Measurements from ENCODE around the gene NT5M.

Gene NT5M

DNA sequence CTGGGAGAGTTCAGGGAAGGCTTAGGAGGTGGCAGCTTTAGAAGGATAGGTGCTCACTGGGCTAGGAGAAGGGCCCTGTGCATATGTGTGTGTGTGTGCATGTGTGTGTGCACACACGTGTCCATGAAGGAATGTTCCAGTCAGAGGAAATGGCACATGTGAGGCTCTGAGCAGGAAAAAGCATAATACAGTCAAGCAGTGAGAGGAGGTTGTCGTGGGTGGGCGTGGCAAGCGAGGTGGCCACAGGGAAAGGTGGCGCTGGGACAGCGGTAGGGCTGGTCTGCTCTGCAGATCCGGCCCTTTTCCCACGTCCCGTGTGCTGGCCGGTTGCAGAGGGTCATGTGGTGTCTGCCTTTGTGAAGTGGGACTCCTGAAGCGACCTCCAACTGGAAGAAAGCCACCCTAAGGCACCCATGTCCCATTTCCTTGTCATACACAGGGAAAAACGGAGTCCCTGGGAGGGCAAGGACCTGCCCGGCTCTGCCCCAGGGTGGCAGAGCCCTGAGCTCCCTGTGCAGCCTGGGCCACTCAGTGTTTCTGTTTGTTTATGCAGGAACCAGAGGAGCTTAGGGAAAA, 40.1 kb downstream of the NT5M start:
- no peak for TF ChIP-seq Cebpa-rat (IDR thresholded peaks at IDR 0.05)

DNA sequence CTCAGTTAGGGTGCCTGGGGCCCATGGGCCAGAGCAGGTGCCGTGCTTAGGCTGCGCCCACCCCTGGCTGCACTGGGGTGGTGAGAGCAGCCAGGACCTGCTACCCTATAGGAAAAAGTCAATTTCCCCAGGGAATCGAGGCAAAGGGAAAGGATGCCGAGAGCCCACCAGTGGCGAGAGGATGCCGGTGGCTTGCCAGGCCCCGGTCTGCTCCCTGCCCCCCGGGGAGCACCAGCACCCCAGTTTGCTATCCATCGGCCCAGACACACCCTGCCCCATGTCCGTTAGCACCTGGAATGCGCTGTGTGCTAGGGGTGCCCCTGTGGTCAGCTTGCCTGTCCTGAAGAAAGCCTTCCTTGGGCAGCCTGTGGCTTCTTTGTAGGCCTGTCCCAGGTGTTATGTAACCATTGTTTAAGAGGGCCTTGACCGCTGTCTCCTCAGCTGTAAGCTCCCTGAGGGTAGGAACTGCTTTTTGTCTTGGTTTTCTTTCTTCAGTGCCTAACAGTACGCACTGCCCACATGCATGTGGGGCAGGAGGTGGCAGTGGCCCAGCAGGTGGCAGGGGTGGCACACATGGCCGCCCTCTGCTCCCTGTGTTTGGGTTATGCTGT, 40.8 kb downstream of the NT5M start:
- H3K9me3 ChIP-seq = no peaks in the 10 kb centered on the region
- no peaks in the 10 kb centered on the region for H4K20me1 ChIP-seq
- no peaks in the 10 kb centered on the region for H3K27me3 ChIP-seq
- H3K27ac ChIP-seq = no peak overlapping the region
- H3K4me1 ChIP-seq = peaks cover 23% of the 10 kb centered on the region
- no peak overlapping the region for H3K9ac ChIP-seq
- H3K4me3 ChIP-seq = no peak overlapping the region
- no peak for TF ChIP-seq Cebpa-rat (IDR thresholded peaks at IDR 0.05)
- peak overlapping the region; percentile 62 for H3K4me2 ChIP-seq
- no peaks in the 10 kb centered on the region for H3K36me3 ChIP-seq

More for the DNA sequence above, 40.1 kb downstream of the NT5M start:
- Histone ChIP-seq H3K36me3 (no peaks in the 10 kb centered on the region), H3K4me1 (peaks cover 23% of the 10 kb centered on the region), H3K4me3 (no peak overlapping the region), H3K9ac (no peak overlapping the region), H3K27ac (no peak overlapping the region), H3K4me2 (no peak overlapping the region), H3K9me3 (no peaks in the 10 kb centered on the region), H4K20me1 (no peaks in the 10 kb centered on the region), H3K27me3 (no peaks in the 10 kb centered on the region)

DNA sequence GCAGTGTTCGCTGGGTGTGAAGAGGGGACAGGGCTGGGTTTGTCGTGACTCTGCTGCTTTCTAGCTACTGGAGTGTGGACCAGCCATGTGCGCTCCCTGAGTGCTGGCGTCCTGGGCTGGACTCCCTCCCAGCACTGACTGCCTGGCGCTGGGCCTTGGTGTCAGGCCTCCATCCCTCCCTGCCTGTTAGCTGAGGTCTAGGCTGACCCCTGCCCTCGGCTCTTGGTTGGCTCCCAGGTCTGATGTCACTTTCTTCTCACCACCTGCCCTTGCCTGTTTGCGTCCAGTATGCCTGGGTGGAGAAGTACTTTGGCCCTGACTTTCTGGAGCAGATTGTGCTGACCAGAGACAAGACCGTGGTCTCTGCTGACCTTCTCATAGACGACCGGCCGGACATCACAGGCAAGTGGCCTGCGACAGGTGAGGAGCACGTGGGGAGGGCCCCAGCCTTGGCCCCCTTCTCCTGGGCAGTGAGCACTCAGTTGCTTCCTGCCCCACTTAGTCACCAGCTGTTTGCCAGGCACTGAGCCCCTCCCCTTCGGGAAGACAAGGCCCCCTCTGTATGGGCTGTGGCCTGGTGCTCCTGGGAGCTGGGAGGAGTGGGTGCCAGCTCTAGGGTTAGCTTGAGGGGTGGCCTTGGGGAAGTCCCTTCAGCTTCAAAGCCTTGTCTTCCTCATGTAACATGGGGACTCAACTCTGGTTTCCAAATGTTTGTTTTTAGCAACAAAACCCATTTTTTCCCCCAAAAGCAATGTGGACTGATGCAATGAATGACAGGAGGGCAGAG, 41.5 kb downstream of the NT5M start:
- Histone ChIP-seq H3K4me3 (no peak overlapping the region), H4K20me1 (no peaks in the 10 kb centered on the region), H3K4me1 (peaks cover 23% of the 10 kb centered on the region), H3K9me3 (no peaks in the 10 kb centered on the region), H3K27me3 (no peaks in the 10 kb centered on the region), H3K9ac (no peak overlapping the region), H3K27ac (no peak overlapping the region), H3K4me2 (peak overlapping the region; percentile 62), H3K36me3 (no peaks in the 10 kb centered on the region)
- no peak for TF ChIP-seq Cebpa-rat (IDR thresholded peaks at IDR 0.05)

DNA sequence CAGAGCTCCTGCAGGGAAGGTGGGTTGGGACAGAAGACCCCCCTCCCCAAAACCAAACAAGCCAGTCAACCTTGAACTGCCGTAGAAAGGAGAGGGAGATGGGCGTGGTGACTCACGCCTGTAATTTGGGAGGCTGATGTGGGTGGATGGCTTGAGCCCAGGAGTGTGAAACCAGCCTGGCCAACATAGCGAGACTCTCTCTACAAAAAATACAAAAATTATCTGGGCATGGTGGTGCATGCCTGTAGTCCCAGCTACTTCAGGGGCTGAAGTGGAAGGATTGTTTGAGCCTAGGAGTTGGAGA, 42.1 kb downstream of the NT5M start:
- peak overlapping the region; percentile 62 for H3K4me2 ChIP-seq

DNA sequence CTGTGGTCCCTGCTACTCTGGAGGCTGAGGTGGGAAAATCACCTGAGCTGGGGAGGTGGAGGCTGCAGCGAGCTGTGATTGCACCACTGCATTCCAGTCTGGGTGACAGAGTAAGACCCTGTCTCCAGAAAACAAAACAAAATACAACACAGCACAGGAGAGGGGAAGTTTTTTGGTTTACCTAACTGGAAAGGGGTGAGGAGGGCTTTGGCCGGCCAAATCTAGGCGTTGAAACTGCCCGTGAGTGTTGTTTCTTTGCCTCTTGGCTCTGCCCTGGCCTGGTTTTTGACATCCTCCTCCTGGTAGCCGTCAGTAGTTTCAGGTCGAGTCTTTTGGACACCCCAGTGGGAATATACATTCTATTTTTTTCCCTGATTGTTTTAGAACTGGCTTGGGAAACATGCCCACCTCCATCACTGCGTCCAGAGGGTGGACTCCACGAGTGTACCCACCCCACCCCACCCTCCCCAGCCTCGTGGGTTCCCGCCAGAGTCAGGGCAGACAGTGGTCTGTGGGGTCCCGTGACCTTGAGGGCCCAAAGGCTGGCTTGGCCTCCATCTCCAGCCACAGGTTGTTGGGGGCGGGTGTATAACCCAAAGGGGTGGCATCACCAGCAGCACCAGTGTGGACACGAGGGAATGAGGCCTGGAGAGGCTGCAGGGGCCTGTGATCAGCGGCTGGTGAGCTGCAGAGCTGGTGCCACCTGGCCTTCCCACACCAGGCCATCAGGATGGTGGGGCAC, 42.7 kb downstream of the NT5M start:
- Histone ChIP-seq H3K4me1 (peaks cover 23% of the 10 kb centered on the region), H3K9me3 (no peaks in the 10 kb centered on the region), H4K20me1 (no peaks in the 10 kb centered on the region), H3K9ac (no peak overlapping the region), H3K27ac (no peak overlapping the region), H3K4me3 (no peak overlapping the region), H3K27me3 (no peaks in the 10 kb centered on the region), H3K36me3 (no peaks in the 10 kb centered on the region), H3K4me2 (no peak overlapping the region)
- no peak for TF ChIP-seq Cebpa-rat (IDR thresholded peaks at IDR 0.05)

More for the DNA sequence above, 42.1 kb downstream of the NT5M start:
- no peak overlapping the region for H3K9ac ChIP-seq
- no peaks in the 10 kb centered on the region for H3K9me3 ChIP-seq
- H3K4me1 ChIP-seq = peaks cover 23% of the 10 kb centered on the region
- H3K27ac ChIP-seq = no peak overlapping the region
- no peaks in the 10 kb centered on the region for H4K20me1 ChIP-seq
- H3K4me3 ChIP-seq = no peak overlapping the region
- no peaks in the 10 kb centered on the region for H3K27me3 ChIP-seq
- no peaks in the 10 kb centered on the region for H3K36me3 ChIP-seq
- no peak for TF ChIP-seq Cebpa-rat (IDR thresholded peaks at IDR 0.05)

DNA sequence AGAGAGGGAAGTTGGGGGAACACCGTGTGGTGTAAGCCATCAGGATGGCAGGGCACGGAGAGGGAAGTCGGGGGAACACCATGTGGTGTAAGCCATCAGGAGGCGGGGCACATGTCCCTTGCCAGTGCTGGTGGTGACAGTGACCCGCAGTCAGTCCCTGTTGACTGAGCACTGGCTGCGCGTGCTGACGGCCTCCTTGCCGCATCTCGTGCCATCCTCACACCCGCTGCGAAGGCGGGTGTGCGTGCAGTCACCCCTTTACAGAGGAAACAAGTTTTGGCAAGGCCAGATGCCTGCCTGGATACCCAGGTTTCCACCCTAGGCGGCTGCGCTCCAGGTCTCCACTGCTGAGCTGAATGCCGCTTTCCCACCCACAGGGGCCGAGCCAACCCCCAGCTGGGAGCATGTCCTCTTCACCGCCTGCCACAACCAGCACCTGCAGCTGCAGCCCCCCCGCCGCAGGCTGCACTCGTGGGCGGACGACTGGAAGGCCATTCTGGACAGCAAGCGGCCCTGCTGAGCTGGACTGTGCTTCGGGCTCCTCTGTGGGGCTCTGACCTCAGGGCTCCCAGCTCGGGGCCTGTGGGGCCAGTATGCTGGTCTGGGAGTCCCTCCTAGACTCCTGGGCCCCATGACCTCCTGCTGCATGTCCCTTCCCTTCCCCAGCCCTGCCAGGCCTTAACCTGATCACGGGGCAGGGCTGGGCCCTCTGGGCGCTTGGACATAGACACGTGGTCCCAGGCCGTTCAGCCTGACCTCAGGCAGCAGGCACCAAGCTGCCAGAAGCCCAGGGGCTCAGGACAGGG, 43.5 kb downstream of the NT5M start:
- Histone ChIP-seq H3K27ac (no peak overlapping the region), H3K9me3 (no peaks in the 10 kb centered on the region), H3K36me3 (no peaks in the 10 kb centered on the region), H3K4me2 (no peak overlapping the region), H4K20me1 (no peaks in the 10 kb centered on the region), H3K4me3 (no peak overlapping the region), H3K27me3 (no peaks in the 10 kb centered on the region), H3K4me1 (peaks cover 23% of the 10 kb centered on the region), H3K9ac (no peak overlapping the region)
- TF ChIP-seq Cebpa-rat (IDR thresholded peaks at IDR 0.05) = no peak

DNA sequence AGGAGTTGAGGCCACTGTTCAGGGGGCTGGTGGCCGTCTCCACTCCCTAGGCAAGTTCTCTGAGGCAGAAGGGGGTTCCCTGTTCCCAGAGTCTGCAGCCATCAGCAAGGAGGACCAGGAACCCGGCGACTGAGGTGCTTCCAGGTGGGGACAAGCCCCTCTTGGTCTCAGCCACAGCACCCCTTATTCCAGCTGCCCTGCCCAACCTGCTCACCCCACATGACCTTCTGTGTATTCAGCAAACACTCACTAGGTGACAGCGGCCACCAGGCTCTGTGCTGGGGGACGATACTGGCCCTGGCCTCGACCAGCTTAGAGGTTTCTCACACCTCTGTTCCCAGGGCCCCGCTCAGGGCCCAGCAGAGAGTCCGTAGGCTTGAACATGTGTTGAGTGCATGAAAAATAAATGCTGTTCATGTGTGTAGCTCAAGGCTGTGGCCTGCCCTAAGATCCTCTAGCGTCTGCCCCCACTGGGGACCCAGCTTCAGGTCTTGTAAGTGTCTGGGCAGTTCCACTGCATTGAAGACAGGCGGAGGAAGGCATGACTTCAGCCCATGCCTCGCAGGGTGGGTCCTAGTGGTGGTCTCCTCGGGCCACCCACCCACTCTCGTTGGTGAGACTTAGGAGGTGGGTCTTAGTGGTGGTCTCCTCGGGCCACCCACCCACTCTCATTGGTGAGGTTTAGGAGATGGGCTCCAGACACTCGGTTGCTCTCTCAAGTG, 44.2 kb downstream of the NT5M start:
- no peak overlapping the region for H3K27ac ChIP-seq
- H3K4me1 ChIP-seq = peaks cover 27% of the 10 kb centered on the region
- H3K4me3 ChIP-seq = no peak overlapping the region
- H3K36me3 ChIP-seq = no peaks in the 10 kb centered on the region
- no peaks in the 10 kb centered on the region for H4K20me1 ChIP-seq
- H3K9me3 ChIP-seq = no peaks in the 10 kb centered on the region
- H3K4me2 ChIP-seq = no peak overlapping the region
- H3K9ac ChIP-seq = no peak overlapping the region
- no peak for TF ChIP-seq Cebpa-rat (IDR thresholded peaks at IDR 0.05)
- no peaks in the 10 kb centered on the region for H3K27me3 ChIP-seq

DNA sequence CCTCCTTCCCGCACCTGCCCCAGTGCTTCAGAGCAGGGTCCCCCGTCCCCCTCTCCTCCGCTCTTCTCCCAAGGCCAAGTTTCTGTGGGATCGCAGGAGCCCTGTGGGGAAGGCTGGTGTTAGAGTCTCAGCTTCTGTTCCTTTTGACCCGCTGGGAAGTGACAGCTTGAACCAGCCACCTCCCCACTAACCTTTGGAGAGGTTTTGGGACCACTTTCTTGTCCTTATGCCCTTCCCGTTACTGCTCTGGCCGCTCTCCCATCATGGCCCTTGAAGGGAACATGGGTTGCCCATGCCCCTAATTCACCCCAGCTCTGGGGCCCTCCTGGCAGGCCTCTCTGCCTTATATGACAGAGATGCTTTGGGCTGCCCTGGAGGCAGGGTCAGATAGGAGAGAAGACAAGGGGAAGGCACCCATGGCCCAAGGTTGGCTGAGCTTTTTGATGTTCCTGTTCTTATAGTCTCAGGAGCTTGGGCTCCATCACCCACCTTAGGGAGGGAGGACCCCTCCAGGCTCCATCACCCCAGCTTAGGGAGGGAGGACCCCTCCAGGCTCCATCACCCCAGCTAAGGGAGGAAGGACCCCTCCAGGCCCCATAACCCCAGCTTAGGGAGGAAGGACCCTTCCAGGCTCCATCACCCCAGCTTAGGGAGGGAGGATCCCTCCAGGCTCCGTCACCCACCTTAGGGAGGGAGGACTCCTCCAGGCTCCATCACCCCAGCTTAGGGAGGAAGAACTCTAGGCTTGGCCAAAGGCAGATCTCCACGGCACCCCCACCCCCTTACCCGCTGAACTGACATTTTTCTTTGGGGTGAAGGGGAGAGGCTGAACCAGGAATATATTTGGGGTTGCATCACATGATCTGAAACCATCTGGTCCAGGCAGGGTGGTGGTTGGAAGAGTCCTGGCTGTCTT, 45.0 kb downstream of the NT5M start:
- H4K20me1 ChIP-seq = no peaks in the 10 kb centered on the region
- peaks cover 27% of the 10 kb centered on the region for H3K4me1 ChIP-seq
- no peaks in the 10 kb centered on the region for H3K36me3 ChIP-seq
- no peak overlapping the region for H3K9ac ChIP-seq
- no peaks in the 10 kb centered on the region for H3K9me3 ChIP-seq
- H3K4me2 ChIP-seq = no peak overlapping the region
- no peak for TF ChIP-seq Cebpa-rat (IDR thresholded peaks at IDR 0.05)
- H3K27ac ChIP-seq = no peak overlapping the region
- H3K27me3 ChIP-seq = no peaks in the 10 kb centered on the region
- H3K4me3 ChIP-seq = no peak overlapping the region

Data from BLaER1 (cell line).